HepG2 (cell line): ENCODE data around the gene MFF. TPM values are rescaled to one million over a fixed set of nuclear protein-coding genes. Genes with fewer than 3 reads are reported as not detected.

Source experiments
- ETV5 ChIP-seq: IDR thresholded peaks from 2 replicates; pipeline ENCODE4 v1.6.1; 2018; ENCODE audit warnings: missing biosample characterization, missing genetic modification reagents, inconsistent platforms, borderline replicate concordance
- HDAC1 ChIP-seq: sonication (generic); formaldehyde crosslinking; IDR thresholded peaks from 2 replicates; pipeline ENCODE4 v1.5.1; 2020; ENCODE audit warnings: mild to moderate bottlenecking, missing genetic modification reagents
- HES4 ChIP-seq: sonication (generic); formaldehyde crosslinking; IDR thresholded peaks from 2 replicates; pipeline ENCODE4 v1.9.0; 2021; ENCODE audit warnings: mild to moderate bottlenecking, missing genetic modification reagents, borderline replicate concordance
- HMG20A ChIP-seq: IDR thresholded peaks from 2 replicates; pipeline ENCODE4 v1.6.1; 2016; ENCODE audit warnings: borderline replicate concordance
- HNRNPK ChIP-seq: fragments of 200-400 bp; formaldehyde crosslinking; IDR thresholded peaks from 2 replicates; pipeline ENCODE4 v1.6.1; 2018; ENCODE audit warnings: low read length, low read depth, moderate library complexity, mild to moderate bottlenecking; ENCODE audit not compliant: poor library complexity, severe bottlenecking
- KDM5A ChIP-seq: fragments of 200-600 bp; sonication (generic); IDR thresholded peaks from 2 replicates; pipeline ENCODE4 v1.7.0; 2018; ENCODE audit warnings: antibody characterized with exemption, mild to moderate bottlenecking, low read length, borderline replicate concordance
- NFKB2 ChIP-seq: sonication (generic); formaldehyde crosslinking; IDR thresholded peaks from 2 replicates; pipeline ENCODE4 v1.4.0; 2020; ENCODE audit warnings: missing genetic modification reagents, borderline replicate concordance
- NKX3-1 ChIP-seq: sonication (generic); formaldehyde crosslinking; IDR thresholded peaks from 2 replicates; pipeline ENCODE4 v1.5.0; 2020; ENCODE audit warnings: missing genetic modification reagents
- PAF1 ChIP-seq: IDR thresholded peaks from 2 replicates; pipeline ENCODE4 v1.6.1; 2016; ENCODE audit warnings: missing genetic modification reagents, missing compliant biosample characterization
- TEAD3 ChIP-seq: optimal IDR thresholded peaks from 2 replicates; pipeline ENCODE3; 2016; ENCODE audit warnings: borderline replicate concordance
- ZFP36L2 ChIP-seq: sonication (generic); formaldehyde crosslinking; IDR thresholded peaks from 2 replicates; pipeline ENCODE4 v1.4.0; 2020; ENCODE audit warnings: missing genetic modification reagents
- ZFP62 ChIP-seq: sonication (generic); formaldehyde crosslinking; IDR thresholded peaks from 2 replicates; pipeline ENCODE4 v1.4.0; 2020; ENCODE audit warnings: missing genetic modification reagents
- ZFP91 ChIP-seq: sonication (generic); formaldehyde crosslinking; IDR thresholded peaks from 2 replicates; pipeline ENCODE4 v1.9.0; 2022; ENCODE audit warnings: missing genetic modification reagents, mild to moderate bottlenecking, borderline replicate concordance
- ZNF224 ChIP-seq: sonication (generic); formaldehyde crosslinking; IDR thresholded peaks from 2 replicates; pipeline ENCODE4 v1.5.0; 2020; ENCODE audit warnings: mild to moderate bottlenecking, missing genetic modification reagents
- ZNF282 ChIP-seq: fragments of 450-650 bp; IDR thresholded peaks from 2 replicates; pipeline ENCODE4 v1.6.1; 2018; ENCODE audit not compliant: partially characterized antibody
- ZNF318 ChIP-seq: sonication (generic); formaldehyde crosslinking; IDR thresholded peaks from 2 replicates; pipeline ENCODE4 v1.4.0; 2020; ENCODE audit warnings: mild to moderate bottlenecking, missing genetic modification reagents
- ZNF343 ChIP-seq: sonication (generic); formaldehyde crosslinking; IDR thresholded peaks from 2 replicates; pipeline ENCODE4 v1.4.0; 2020; ENCODE audit warnings: mild to moderate bottlenecking, missing genetic modification reagents
- ZNF543 ChIP-seq: sonication (generic); formaldehyde crosslinking; IDR thresholded peaks from 2 replicates; pipeline ENCODE4 v1.4.0; 2020; ENCODE audit warnings: mild to moderate bottlenecking, missing genetic modification reagents
- ZNF766 ChIP-seq: sonication (generic); formaldehyde crosslinking; IDR thresholded peaks from 2 replicates; pipeline ENCODE4 v1.5.0; 2020; ENCODE audit warnings: missing genetic modification reagents, borderline replicate concordance
- ZNF816 ChIP-seq: sonication (generic); formaldehyde crosslinking; IDR thresholded peaks from 2 replicates; pipeline ENCODE4 v1.8.0; 2022; ENCODE audit warnings: missing genetic modification reagents, mild to moderate bottlenecking, borderline replicate concordance
- ZSCAN12 ChIP-seq: sonication (generic); formaldehyde crosslinking; IDR thresholded peaks from 2 replicates; pipeline ENCODE4 v1.9.0; 2021; ENCODE audit warnings: mild to moderate bottlenecking, missing genetic modification reagents
- polyA plus RNA-seq, 8 experiments: library from polyadenylated mRNA; depleted of rRNA in 3 of 8; stranded (reverse) in 7 of 8; unstranded in 1 of 8; fragments of >200 nt; fragmentation: Illumina TruSeq in 4 of 8; extraction: Trizol in 4 of 8; gene quantifications; 2 replicates each; pipeline versions ENCODE4 v1.2.1 to v1.2.3, GENCODE V29; 2011 to 2016; ENCODE audit warnings: low read depth in 4 of 8, missing spikeins in 1 of 8, mixed read lengths in 1 of 8; ENCODE audit not compliant: insufficient read depth in 1 of 8
- total RNA-seq, 5 experiments: library from RNA; depleted of rRNA; stranded (reverse); fragments of >200 nt; fragmentation: Illumina TruSeq; extraction: Trizol; gene quantifications; 2 replicates each; pipeline ENCODE4 v1.2.3, GENCODE V29; 2016; ENCODE audit warnings: low read depth in 1 of 5
- TF ChIP-seq, protein P1 (sequence below): sonication (generic); formaldehyde crosslinking; IDR thresholded peaks from 2 replicates; pipeline ENCODE4 v1.9.0; 2021; ENCODE audit warnings: missing genetic modification reagents, borderline replicate concordance

MFF gene
- total and polyA plus RNA-seq, 2 of the 13 experiments (the other 11 are each of a cell fraction or from before 2014, with no cell fraction given), result 81.9 to 156 TPM

DNA sequence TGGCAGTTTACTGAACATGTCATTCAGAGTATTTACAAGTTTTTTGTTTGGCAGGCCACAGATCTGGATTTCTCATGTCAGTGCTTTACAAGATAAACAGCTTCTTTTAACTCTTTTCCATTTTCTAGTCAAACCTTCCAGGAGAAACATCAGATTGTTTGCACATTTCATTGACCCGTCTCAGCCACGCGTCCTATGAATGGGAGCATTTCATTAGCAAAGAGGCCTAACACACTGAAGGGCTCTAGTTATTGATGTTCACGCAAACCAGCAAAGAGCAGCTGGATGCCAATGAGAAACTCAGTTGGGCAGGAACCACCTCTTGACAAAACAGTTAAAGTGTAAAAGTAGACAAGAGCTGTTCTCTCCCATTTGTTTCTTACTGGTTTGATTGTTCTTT, 29.2 kb upstream of the MFF start (continued):
- TF ChIP-seq ZNF318 (CRISPR knock-in tag) (no peak), ZFP91 (CRISPR knock-in tag) (no peak), ZNF282 (no peak), ZNF816 (0 out of 2 replicates have a peak, but pooled peaks have one; percentile 21), ZFP62 (no peak), NKX3-1 (CRISPR knock-in tag) (no peak), ZNF224 (CRISPR knock-in tag) (no peak), ZNF766 (no peak), HMG20A (CRISPR knock-in tag) (peak; percentile 52; the same call in 1 of the 2 replicates), ZNF543 (CRISPR knock-in tag) (no peak), ZFP36L2 (no peak), HDAC1 (CRISPR knock-in tag) (peak; percentile 55; the same call in 1 of the 2 replicates), ZNF343 (CRISPR knock-in tag) (no peak), ETV5 (CRISPR knock-in tag) (no peak), HNRNPK (no peak), ZSCAN12 (no peak), TEAD3 (CRISPR knock-in tag) (peak; percentile 35), HES4 (CRISPR knock-in tag) (no peak), KDM5A (no peak), PAF1 (CRISPR knock-in tag) (no peak), NFKB2 (CRISPR knock-in tag) (no peak)
- TF ChIP-seq, protein P1, sequence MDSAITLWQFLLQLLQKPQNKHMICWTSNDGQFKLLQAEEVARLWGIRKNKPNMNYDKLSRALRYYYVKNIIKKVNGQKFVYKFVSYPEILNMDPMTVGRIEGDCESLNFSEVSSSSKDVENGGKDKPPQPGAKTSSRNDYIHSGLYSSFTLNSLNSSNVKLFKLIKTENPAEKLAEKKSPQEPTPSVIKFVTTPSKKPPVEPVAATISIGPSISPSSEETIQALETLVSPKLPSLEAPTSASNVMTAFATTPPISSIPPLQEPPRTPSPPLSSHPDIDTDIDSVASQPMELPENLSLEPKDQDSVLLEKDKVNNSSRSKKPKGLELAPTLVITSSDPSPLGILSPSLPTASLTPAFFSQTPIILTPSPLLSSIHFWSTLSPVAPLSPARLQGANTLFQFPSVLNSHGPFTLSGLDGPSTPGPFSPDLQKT (CRISPR knock-in tag), result no peak
